GM10847 (cell line): Measurements from ENCODE around the gene APLP1.

ENCODE experiments used
- POLR2A ChIP-seq: IDR thresholded peaks from 2 replicates; pipeline ENCODE4 v1.6.1; 2011; ENCODE audit not compliant: insufficient read length; ENCODE audit errors: extremely low read depth

APLP1 gene

DNA sequence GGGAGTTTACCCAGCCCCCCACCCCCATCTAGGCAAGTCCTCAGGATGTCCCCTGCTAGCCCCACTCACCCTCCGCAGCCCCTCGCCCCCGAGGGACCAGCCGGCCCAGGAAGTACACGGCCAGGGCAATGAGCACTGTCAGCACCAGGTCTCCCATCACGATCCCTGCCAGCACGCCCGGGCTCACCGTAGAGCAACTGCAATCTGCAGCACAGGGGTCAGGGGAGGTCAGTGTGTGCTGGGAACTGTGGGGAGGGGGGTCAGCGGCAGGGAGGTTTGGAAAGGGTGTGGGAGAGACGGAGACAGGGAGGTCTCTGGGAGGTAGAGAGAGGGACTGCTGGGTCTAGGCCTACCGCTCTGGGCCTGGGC lies 39.0 kb downstream of the APLP1 start:
- no peak for TF ChIP-seq POLR2A

GRCh38 chr19:35908010-35908441 lies 39.7 kb downstream of the APLP1 start, which contains the start of gene TYROBP:
TSS of gene TYROBP (minus strand) at chr19:35908295. CDS start at chr19:35908228, 67 bp downstream.
- TF ChIP-seq POLR2A: no peak

DNA sequence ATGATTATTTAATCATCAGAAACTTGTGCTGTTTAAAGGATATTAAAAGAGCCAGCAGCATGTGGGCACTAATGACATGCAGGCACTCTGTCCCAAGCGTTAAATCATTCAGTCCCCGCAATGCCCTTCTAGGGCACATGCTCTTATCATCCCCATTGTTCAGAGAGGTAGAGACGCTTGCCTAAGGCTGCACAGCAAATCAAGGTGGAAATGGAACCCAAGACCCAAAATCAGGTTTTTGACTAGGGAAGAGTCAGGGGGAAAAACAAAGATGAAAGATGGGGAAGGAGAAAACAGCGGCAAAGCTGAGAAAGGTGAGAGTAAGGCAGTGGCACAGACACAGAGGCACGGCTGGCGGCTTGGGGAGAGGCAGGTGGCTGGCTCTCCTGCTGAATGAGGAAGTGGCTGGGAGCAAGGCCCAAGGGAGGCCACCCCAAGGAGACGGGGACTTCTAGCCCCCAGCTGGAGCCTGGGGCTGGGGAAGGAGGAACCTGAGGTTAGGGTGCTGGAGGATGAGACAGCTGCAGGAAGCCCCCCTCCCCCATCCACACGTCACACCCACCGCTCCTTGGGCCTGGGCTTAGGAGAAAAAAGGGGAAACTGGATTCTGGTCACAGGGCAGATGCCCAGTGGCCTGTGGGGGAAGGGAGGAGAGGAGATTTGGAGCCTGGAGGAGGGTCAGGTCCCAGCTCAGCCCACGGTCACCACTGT lies 40.8 kb downstream of the APLP1 start:
- TF ChIP-seq POLR2A: no peak

DNA sequence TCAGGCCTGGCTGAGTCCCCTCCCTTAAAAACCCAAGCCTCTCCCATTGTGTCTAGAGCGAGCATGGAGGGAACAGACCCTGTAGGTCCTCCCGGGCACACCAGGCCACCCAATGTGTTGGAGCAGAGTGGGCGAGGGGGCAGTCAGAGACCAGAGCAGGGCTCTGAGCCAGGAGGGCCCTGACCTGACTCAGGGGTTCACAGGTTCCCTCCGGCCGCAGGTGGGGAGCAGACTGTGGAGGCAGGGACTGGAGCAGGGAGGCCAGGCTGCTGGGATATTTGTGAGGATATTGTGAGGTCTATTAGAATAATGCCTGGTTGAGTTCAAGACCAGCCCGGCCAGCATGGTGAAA lies 41.3 kb downstream of the APLP1 start:
- no peak for TF ChIP-seq POLR2A

- no peak for TF ChIP-seq POLR2A
These were observed 42.8 kb downstream of the APLP1 start for GRCh38 chr19:35911173-35911572.

- no peak for TF ChIP-seq POLR2A
These were observed 43.4 kb downstream of the APLP1 start for GRCh38 chr19:35911790-35912189.

DNA sequence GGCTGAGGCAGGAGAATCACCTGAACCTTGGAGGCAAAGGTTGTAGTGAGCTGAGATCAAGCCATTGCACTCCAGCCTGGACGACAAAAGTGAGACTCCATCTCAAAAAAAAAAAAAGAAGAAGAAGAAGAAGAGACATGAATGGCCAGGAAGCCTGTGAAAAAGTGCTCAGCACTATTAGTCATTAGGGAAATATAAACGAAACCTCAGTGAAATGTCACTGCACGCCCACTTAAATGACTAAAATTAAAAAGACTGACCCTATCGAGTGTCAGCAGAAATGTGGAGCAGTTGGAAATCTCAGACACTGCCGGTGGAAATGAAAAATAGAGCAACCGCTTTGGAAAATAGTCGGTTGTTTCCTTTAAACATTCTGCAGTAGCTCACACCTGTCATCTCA lies 45.2 kb downstream of the APLP1 start:
- no peak for TF ChIP-seq POLR2A

- no peak for TF ChIP-seq POLR2A
These were observed 47.1 kb downstream of the APLP1 start for GRCh38 chr19:35915443-35915842.

DNA sequence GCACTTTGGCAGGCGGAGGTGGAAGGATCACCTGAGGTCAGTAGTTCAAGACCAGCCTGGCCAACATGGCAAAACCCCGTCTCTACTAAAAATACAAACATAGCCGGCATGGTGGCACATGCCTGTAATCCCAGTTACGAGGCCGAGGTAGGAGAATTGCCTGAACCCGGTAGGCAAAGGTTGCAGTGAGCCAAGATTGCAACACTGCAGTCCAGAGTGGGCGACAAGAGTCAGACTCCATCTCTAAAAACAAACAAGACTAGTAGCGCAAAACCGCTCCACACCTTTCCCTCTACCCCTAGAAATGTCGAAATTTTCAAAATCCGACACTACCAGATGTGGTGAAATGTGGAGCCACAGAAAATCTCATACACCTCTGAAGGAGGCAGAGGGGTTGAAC lies 50.9 kb downstream of the APLP1 start:
- no peak for TF ChIP-seq POLR2A

DNA sequence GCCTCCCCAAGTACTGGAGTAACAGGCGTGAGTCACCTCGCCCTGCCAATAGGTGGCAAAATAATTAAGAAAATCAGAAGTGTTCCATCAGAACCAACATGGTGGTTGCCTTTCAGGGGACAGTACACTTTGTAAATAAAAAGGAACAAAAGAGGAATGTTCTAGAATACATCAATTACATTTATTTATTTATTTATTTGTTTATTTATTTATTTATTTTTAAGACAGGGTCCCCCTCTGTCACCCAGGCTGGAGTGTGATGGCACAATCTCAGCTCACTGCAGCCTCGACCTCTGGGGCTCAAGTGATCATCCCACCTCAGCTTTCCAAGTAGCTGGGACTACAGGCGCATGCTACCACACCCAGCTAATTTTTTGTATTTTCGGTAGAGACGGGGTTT lies 52.6 kb downstream of the APLP1 start:
- no peak for TF ChIP-seq POLR2A

DNA sequence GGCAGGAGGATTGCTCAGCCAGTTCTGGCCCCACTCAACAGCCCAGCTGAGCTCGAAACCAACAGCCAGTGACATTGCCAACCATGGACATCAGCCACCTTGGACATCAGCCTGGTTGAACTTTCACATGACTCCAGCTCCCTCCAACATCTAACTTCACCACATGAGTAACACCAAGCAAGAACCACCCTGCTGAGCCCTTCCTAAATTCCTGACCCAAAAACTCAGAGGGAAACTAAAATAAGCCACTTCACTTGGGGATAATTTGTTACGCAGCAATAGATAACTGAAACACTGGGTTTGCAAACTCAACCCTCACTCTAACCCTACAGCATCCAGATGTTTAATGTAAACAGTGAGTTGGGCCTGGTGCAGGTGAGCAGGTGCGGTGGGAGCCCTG lies 57.1 kb downstream of the APLP1 start:
- no peak for TF ChIP-seq POLR2A

DNA sequence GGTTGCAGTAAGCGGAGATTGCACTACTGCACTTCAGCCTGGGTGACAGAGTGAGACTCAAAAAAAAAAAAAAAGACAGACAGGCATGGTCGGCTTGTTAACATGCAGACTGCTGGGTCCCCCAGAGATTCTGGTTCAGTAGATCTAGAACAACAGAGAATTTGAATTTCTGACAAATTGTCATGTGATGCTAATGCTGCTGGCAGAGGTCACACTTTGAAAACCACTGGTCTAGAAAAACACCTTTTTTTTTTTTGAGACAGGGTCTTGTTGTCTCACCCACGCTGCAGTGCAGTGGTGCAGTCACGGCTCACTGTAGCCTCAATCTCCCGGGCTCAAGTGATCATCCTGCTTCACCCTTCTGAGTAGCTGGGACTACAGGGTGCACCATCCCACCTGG lies 60.1 kb downstream of the APLP1 start:
- no peak for TF ChIP-seq POLR2A
